ENCODE data around the gene GATA3. TPM values are rescaled to one million over a fixed set of nuclear protein-coding genes. Genes with fewer than 3 reads are reported as not detected.

The GATA3 gene
- total and polyA plus RNA-seq, 2 experiments from 2014 or later: 0.23 TPM; not detected in 1

DNA sequence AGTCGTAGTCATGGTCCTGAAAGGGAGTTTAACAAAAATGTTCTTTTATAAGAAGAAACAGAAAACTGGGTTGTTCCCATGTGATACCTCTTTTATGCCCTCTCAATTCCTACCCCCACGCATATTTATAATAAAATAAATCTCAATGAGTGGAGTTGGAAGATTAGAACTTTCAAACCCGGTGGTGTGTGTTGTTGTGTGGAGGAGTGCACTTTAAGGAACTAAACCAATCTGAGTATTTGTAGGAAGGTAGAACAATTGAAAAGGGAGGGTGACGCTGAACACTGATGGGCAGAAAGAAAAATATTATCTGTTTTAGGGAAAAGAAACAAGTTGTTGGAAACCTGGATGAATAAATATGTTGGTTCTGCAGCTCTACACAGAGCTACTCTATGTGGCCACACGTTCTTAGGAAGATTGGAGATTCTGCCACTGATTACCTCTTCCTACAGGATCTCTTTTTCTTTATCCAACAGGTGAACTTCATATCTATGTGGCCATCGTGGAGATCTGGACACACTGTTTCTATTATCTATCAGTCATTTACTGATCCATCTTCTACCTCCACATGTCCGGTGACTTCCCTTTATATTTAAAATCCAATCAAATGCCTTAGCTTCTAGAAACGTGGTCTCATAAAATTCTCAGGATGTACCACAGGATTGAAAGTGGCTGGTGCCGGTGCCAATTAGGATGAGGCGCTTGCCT, 13.1 kb upstream of the GATA3 start:
- Histone ChIP-seq H2AFZ (no peak overlapping the region), H3K27me3 (ENCODE audit: insufficient read depth) (peaks cover 100% of the 10 kb centered on the region), H3K9me2 (ENCODE audit: insufficient read depth) (no peaks in the 10 kb centered on the region), H3K79me2 (replicated peaks; ENCODE audit: insufficient read depth) (no peaks in the 10 kb centered on the region), H3K27ac (ENCODE audit: low read depth) (no peak overlapping the region), H3K36me3 (ENCODE audit: insufficient read depth) (no peaks in the 10 kb centered on the region), H3K4me1 (ENCODE audit: insufficient read depth) (peaks cover 83% of the 10 kb centered on the region), H3K4me3 (no peak overlapping the region), H4K20me1 (replicated peaks; ENCODE audit: insufficient read depth) (peaks cover 41% of the 10 kb centered on the region), H3F3A (replicated peaks; ENCODE audit: low read depth) (peaks cover 32% of the 10 kb centered on the region), H3K4me2 (no peak overlapping the region)
- Mint-ChIP-seq H3K27me3 (ENCODE audit: insufficient read depth, low read depth, poor library complexity) (peaks cover 100% of the 10 kb centered on the region), H3K27ac (no peak overlapping the region), H3K4me3 (peak overlapping the region; percentile 40; the same call in 1 of the 3 replicates), H3K4me1 (peaks cover 71% of the 10 kb centered on the region), H3K9me3 (peaks cover 3% of the 10 kb centered on the region; the same call in 1 of the 3 replicates), H3K36me3 (ENCODE audit: low read depth) (no peaks in the 10 kb centered on the region; the same call in 2 of the 3 replicates)
- TF ChIP-seq, protein P1, sequence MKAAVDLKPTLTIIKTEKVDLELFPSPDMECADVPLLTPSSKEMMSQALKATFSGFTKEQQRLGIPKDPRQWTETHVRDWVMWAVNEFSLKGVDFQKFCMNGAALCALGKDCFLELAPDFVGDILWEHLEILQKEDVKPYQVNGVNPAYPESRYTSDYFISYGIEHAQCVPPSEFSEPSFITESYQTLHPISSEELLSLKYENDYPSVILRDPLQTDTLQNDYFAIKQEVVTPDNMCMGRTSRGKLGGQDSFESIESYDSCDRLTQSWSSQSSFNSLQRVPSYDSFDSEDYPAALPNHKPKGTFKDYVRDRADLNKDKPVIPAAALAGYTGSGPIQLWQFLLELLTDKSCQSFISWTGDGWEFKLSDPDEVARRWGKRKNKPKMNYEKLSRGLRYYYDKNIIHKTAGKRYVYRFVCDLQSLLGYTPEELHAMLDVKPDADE (IDR thresholded peaks at IDR 0.05): no peak
- TF ChIP-seq EZH2phosphoT487 (IDR thresholded peaks at IDR 0.05; ENCODE audit: unreplicated experiment): no peak
- no peak for TF ChIP-seq JUNB (IDR thresholded peaks at IDR 0.05; ENCODE audit: unreplicated experiment)
- peak; percentile 91 for TF ChIP-seq EZH2 (IDR thresholded peaks at IDR 0.05; ENCODE audit: low read depth, unreplicated experiment)
- TF ChIP-seq, protein P2, sequence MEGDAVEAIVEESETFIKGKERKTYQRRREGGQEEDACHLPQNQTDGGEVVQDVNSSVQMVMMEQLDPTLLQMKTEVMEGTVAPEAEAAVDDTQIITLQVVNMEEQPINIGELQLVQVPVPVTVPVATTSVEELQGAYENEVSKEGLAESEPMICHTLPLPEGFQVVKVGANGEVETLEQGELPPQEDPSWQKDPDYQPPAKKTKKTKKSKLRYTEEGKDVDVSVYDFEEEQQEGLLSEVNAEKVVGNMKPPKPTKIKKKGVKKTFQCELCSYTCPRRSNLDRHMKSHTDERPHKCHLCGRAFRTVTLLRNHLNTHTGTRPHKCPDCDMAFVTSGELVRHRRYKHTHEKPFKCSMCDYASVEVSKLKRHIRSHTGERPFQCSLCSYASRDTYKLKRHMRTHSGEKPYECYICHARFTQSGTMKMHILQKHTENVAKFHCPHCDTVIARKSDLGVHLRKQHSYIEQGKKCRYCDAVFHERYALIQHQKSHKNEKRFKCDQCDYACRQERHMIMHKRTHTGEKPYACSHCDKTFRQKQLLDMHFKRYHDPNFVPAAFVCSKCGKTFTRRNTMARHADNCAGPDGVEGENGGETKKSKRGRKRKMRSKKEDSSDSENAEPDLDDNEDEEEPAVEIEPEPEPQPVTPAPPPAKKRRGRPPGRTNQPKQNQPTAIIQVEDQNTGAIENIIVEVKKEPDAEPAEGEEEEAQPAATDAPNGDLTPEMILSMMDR (conservative IDR thresholded peaks at IDR 0.05; ENCODE audit: low read depth in 2 of 2): no peak
- TF ChIP-seq POLR2AphosphoS5 (IDR thresholded peaks at IDR 0.05; ENCODE audit: low read depth): no peak
- ATAC-seq: no peak
- DNase-seq (ENCODE audit: low spot score): no peak

DNA sequence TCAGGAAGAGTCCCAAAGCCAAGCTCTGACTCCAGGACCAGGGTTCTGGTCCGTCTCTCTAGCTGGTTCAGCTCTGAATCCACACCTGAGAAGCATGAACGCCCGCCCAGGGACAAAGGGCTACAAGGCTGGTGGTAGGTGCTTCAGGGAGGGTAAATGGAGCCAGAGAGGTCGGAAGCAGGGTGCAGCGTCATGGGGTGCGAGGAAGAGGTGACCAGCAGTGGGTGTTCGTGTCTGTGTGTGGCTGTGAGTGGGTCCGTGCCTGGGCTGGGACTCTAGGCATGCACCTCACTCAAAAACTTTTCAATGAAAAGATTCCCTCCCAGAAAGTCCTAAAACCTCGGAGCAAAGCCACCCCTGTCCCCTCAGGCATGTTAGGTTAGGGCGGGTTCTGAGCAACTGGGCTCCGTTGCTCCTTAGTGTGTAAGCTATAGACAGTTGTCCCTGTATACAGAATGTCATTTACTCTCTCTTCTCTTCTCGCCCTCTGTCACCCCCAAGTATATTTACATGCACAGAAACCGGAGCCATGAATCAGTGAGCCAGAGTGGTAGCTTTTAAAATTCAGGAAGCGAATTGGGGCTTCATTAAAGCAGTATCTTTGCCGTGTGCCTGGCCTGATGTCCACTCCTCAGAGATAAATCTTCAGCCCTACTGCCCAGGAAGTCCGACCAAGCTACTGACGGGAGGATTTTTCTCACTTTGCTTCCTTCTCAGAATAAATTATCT, 12.3 kb upstream of the GATA3 start:
- H3K36me3 ChIP-seq (ENCODE audit: insufficient read depth): no peaks in the 10 kb centered on the region
- H3F3A ChIP-seq (replicated peaks; ENCODE audit: low read depth): peaks cover 33% of the 10 kb centered on the region
- no peak overlapping the region for H3K27ac Mint-ChIP-seq
- H3K4me1 Mint-ChIP-seq: peaks cover 75% of the 10 kb centered on the region
- no peaks in the 10 kb centered on the region; the same call in 2 of the 3 replicates for H3K36me3 Mint-ChIP-seq (ENCODE audit: low read depth)
- H3K4me3 ChIP-seq: peak overlapping the region; percentile 56
- DNase-seq (ENCODE audit: low spot score) (peak; percentile 35), ATAC-seq (no peak)
- H3K27me3 ChIP-seq (ENCODE audit: insufficient read depth): peaks cover 100% of the 10 kb centered on the region
- H3K79me2 ChIP-seq (replicated peaks; ENCODE audit: insufficient read depth): no peaks in the 10 kb centered on the region
- no peaks in the 10 kb centered on the region for H3K9me2 ChIP-seq (ENCODE audit: insufficient read depth)
- H3K9me3 Mint-ChIP-seq: peaks cover 3% of the 10 kb centered on the region; the same call in 1 of the 3 replicates
- H4K20me1 ChIP-seq (replicated peaks; ENCODE audit: insufficient read depth): peaks cover 39% of the 10 kb centered on the region
- peak overlapping the region; percentile 87 for H3K4me2 ChIP-seq
- H3K27ac ChIP-seq (ENCODE audit: low read depth): no peak overlapping the region
- H3K27me3 Mint-ChIP-seq (ENCODE audit: insufficient read depth, low read depth, poor library complexity): peaks cover 100% of the 10 kb centered on the region
- peak overlapping the region; percentile 64; the same call in 2 of the 3 replicates for H3K4me3 Mint-ChIP-seq
- H3K4me1 ChIP-seq (ENCODE audit: insufficient read depth): peaks cover 83% of the 10 kb centered on the region
- no peak overlapping the region for H2AFZ ChIP-seq
- TF ChIP-seq EZH2phosphoT487 (IDR thresholded peaks at IDR 0.05; ENCODE audit: unreplicated experiment) (no peak), STAT1 (IDR thresholded peaks at IDR 0.05; ENCODE audit: unreplicated experiment) (no peak), POLR2AphosphoS5 (IDR thresholded peaks at IDR 0.05; ENCODE audit: low read depth) (no peak), NANOG (IDR thresholded peaks at IDR 0.05; ENCODE audit: borderline replicate concordance) (no peak)
- TF ChIP-seq, protein P3, sequence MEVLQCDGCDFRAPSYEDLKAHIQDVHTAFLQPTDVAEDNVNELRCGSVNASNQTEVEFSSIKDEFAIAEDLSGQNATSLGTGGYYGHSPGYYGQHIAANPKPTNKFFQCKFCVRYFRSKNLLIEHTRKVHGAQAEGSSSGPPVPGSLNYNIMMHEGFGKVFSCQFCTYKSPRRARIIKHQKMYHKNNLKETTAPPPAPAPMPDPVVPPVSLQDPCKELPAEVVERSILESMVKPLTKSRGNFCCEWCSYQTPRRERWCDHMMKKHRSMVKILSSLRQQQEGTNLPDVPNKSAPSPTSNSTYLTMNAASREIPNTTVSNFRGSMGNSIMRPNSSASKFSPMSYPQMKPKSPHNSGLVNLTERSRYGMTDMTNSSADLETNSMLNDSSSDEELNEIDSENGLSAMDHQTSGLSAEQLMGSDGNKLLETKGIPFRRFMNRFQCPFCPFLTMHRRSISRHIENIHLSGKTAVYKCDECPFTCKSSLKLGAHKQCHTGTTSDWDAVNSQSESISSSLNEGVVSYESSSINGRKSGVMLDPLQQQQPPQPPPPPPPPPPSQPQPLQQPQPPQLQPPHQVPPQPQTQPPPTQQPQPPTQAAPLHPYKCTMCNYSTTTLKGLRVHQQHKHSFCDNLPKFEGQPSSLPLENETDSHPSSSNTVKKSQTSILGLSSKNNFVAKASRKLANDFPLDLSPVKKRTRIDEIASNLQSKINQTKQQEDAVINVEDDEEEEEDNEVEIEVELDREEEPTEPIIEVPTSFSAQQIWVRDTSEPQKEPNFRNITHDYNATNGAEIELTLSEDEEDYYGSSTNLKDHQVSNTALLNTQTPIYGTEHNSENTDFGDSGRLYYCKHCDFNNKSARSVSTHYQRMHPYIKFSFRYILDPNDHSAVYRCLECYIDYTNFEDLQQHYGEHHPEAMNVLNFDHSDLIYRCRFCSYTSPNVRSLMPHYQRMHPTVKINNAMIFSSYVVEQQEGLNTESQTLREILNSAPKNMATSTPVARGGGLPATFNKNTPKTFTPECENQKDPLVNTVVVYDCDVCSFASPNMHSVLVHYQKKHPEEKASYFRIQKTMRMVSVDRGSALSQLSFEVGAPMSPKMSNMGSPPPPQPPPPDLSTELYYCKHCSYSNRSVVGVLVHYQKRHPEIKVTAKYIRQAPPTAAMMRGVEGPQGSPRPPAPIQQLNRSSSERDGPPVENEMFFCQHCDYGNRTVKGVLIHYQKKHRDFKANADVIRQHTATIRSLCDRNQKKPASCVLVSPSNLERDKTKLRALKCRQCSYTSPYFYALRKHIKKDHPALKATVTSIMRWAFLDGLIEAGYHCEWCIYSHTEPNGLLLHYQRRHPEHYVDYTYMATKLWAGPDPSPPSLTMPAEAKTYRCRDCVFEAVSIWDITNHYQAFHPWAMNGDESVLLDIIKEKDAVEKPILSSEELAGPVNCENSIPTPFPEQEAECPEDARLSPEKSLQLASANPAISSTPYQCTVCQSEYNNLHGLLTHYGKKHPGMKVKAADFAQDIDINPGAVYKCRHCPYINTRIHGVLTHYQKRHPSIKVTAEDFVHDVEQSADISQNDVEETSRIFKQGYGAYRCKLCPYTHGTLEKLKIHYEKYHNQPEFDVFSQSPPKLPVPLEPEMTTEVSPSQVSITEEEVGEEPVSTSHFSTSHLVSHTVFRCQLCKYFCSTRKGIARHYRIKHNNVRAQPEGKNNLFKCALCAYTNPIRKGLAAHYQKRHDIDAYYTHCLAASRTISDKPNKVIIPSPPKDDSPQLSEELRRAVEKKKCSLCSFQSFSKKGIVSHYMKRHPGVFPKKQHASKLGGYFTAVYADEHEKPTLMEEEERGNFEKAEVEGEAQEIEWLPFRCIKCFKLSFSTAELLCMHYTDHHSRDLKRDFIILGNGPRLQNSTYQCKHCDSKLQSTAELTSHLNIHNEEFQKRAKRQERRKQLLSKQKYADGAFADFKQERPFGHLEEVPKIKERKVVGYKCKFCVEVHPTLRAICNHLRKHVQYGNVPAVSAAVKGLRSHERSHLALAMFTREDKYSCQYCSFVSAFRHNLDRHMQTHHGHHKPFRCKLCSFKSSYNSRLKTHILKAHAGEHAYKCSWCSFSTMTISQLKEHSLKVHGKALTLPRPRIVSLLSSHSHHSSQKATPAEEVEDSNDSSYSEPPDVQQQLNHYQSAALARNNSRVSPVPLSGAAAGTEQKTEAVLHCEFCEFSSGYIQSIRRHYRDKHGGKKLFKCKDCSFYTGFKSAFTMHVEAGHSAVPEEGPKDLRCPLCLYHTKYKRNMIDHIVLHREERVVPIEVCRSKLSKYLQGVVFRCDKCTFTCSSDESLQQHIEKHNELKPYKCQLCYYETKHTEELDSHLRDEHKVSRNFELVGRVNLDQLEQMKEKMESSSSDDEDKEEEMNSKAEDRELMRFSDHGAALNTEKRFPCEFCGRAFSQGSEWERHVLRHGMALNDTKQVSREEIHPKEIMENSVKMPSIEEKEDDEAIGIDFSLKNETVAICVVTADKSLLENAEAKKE (CRISPR knock-in tag; IDR thresholded peaks at IDR 0.05): no peak

All from GM23338 (cell line).